GM12892 (cell line): ENCODE measurements around the gene NKX6-2.
"Not testable (repeated sequence)": the region's sequence is repeated elsewhere in the genome, so short reads cannot be mapped to it uniquely, and the experiment has no call there.

Source experiments
- DNase-seq: peaks from one replicate; pipeline ENCODE4 v3.0.0; 2011; ENCODE audit not compliant: insufficient read length
- FAIRE-seq: peaks from 2 replicates; lab custom pipeline; 2011; peaks lifted over from hg19 to GRCh38; lab: Jason Lieb, UNC
- POLR2A ChIP-seq: IDR thresholded peaks from 2 replicates; pipeline ENCODE4 v1.6.1; 2011; ENCODE audit warnings: low read depth, low read length, control low read depth
- POLR2AphosphoS5 ChIP-seq: IDR thresholded peaks from 2 replicates; pipeline ENCODE4 v1.6.1; 2011; ENCODE audit warnings: low read depth, low read length, control low read depth
- TAF1 ChIP-seq: IDR thresholded peaks from 2 replicates; pipeline ENCODE4 v1.6.1; 2011; ENCODE audit warnings: low read depth, mild to moderate bottlenecking, control low read depth, low read length, borderline replicate concordance

NKX6-2 gene

DNA sequence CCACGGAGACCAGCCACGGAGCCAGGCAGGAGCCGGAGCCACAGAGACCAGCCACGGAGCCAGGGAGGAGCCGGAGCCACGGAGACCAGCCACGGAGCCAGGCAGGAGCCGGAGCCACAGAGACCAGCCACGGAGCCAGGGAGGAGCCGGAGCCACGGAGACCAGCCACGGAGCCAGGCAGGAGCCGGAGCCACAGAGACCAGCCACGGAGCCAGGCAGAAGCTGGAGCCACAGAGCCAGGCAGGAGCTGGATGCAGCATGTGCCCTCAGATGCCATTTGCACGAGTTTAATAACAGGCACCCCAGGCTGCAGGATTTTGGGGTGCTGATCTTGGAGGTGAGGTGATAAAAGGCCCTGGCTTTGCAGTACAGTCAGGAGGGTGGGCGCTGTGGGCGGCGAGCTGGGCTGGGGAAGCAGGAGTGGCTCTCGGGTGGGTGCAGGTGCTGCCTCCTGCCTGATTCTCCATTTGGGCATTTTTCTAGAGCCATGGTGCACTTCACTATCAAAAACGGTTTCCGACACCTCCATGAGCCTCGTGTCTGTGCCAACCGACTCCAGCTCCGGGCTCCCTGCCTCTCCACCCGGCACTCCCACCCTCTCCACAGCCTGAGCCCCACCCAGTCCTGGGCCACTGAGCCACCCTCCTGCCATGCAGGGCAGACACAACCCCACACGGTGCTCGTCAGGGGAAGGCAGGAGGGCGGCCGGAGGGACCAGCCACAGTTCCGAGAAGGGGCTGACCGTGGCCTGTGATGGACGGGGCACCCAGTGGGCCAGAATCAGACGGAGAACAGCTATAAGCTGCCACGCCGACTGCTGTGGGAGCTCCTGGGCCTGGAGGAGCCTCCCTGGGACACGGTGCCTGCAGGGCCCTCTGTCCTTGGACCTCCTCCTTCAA lies 40.8 kb upstream of the NKX6-2 start:
- DNase-seq (no peak), FAIRE-seq (no peak)
- TF ChIP-seq POLR2A, result no peak
- no peak for TF ChIP-seq POLR2AphosphoS5
- TF ChIP-seq TAF1, result no peak

- FAIRE-seq, DNase-seq: not testable (repeated sequence)
Observed at GRCh38 chr10:132825783-132826523, 40.0 kb upstream of the NKX6-2 start.

- TF ChIP-seq POLR2AphosphoS5 (no peak), POLR2A (no peak), TAF1 (no peak)
- FAIRE-seq (no peak), DNase-seq (no peak)
Observed at GRCh38 chr10:132820056-132820455, 34.1 kb upstream of the NKX6-2 start.

DNA sequence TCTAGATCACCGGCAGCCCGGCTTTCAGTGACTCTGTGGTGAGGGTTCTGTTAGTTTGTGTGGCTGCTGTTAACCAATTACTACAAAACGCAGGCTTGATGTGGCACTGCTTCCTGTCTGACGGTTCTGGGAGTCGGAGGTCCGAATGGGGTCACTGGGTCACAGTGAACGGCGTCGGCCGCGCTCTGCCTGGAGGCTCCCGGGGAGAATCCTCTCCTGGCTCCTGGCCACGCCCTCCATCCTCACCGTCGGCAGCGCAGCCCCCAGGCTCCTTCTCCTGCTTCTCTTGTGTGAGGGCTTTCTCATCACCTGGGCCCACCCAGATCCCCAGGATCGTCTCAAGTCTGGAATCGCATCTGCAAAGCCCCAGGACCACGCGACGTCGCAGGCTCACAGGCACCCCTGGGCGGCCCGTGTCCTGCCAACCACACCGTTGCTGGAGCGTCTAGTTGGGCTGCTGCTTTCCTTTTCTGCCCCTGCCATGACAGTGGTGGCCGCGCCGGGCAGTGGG lies 31.8 kb upstream of the NKX6-2 start:
- TF ChIP-seq TAF1 (no peak), POLR2A (no peak), POLR2AphosphoS5 (no peak)
- FAIRE-seq (no peak), DNase-seq (no peak)

GRCh38 chr10:132816718-132817117 lies 30.8 kb upstream of the NKX6-2 start:
- no peak for FAIRE-seq
- TF ChIP-seq POLR2AphosphoS5 (no peak), TAF1 (no peak), POLR2A (no peak)
- no peak for DNase-seq

DNA sequence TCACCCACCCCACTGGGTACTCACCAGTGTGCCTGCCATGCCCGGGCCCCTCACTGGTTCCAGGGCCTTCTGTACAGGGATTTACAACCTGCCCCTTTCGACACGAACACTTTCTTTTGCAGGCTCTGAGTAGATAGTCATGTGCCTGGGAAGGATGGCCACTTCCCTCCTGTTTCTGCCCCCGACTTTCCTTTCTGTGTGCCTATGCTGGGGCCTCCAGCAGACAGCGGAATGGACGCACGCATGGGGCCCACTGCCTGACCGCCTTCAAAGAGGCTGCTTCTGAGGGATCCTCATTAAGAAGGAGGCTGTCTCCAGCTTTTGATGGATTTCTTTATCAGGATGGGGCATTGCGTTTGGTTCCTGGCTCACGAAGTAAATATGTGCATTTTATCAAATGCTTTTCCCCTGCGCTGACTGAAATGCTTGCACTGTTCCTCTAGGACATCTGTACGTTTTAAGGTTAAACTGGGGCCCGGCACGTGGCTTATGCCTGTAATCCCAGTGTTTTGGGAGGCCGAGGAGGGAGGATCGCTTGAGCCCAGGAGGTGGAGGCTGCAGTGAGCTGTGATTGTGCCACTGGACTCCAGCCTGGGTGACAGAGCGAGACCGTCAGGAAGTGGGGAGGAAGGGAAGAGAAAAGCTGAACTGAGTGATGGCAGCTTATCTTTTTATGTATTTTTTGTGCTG lies 29.4 kb upstream of the NKX6-2 start:
- no peak for FAIRE-seq
- DNase-seq, result no peak
- no peak for TF ChIP-seq TAF1
- TF ChIP-seq POLR2AphosphoS5, result no peak

DNA sequence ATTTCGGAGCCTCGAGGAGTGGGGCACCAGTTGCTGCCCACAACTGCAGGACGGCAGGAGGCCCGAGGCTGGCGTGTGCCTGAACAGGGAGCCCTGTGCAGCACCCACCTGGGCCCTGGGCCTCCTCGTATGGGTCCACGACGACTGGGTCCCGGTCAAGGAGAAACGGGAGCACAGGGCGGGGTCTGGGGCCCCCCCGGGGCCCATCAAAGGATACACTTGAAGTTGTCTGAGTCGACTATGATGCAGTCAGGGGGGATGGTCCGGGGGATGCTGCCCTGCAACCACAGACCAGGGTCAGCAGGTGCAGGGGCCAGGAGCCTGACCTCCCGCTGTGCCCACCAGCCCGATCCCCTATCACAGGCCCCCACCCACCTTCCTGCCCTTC lies 28.5 kb upstream of the NKX6-2 start:
- TF ChIP-seq POLR2AphosphoS5, result no peak
- TF ChIP-seq POLR2A, result no peak
- no peak for TF ChIP-seq TAF1
- DNase-seq (no peak), FAIRE-seq (no peak)

- FAIRE-seq (no peak), DNase-seq (no peak)
- no peak for TF ChIP-seq POLR2A
- TF ChIP-seq TAF1, result no peak
- no peak for TF ChIP-seq POLR2AphosphoS5
Observed at GRCh38 chr10:132813560-132814468, 27.9 kb upstream of the NKX6-2 start.

DNA sequence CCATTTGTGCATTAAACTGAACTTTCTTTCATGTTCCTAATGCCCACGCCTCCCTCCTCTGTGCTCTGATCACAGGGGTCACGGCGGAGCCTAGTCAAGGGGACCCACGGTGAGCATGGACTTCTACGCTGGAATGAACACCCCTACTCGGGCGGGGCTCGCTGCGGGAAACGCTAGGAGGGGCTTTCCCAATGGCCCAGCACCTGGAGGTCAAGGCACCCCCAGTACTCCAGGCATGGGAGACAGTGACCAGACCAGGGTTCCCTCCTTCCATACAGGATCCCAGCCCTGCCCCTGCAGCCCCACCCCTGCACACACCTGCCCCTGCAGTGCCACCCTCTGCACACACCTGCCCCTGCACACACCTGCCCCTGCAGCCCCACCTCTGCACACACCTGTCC lies 27.1 kb upstream of the NKX6-2 start:
- FAIRE-seq (no peak), DNase-seq (no peak)
- TF ChIP-seq POLR2A (no peak), POLR2AphosphoS5 (no peak), TAF1 (no peak)

- TF ChIP-seq POLR2AphosphoS5, result no peak
- TF ChIP-seq TAF1, result no peak
- no peak for TF ChIP-seq POLR2A
- DNase-seq, result no peak
- FAIRE-seq, result no peak
Observed at GRCh38 chr10:132812520-132812919, 26.6 kb upstream of the NKX6-2 start.
